ENCODE results near the gene SNUPN.

- TF ChIP-seq CTCF (IDR thresholded peaks at IDR 0.05) (no peak), EP300 (IDR thresholded peaks at IDR 0.05) (no peak), POLR2A (IDR thresholded peaks at IDR 0.05) (no peak)
Measured at GRCh38 chr15:75622505-75622904, 3.0 kb downstream of the SNUPN start.
